ENCODE measurements around the gene PEX10.

DNA sequence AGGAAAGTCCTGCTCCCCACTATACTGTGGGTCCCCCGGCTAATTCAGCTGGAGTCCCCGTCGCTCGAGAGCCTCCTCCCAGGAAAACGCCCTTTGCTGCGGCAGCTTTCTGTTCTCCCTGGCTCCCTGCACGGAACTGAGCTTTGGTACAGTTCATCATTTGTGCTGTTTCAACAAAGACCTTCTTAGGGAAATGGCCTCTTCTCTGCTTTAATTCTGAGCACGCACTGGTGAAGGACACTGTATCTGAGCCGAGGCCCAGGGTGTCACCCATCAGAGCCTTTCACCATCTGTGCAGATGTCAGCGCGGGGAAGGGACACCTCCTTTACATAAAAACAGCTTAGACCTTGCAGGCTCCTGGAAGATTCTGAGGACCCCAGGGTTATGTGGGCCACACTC, 13.5 kb upstream of the PEX10 start:
- TF ChIP-seq, protein P1, sequence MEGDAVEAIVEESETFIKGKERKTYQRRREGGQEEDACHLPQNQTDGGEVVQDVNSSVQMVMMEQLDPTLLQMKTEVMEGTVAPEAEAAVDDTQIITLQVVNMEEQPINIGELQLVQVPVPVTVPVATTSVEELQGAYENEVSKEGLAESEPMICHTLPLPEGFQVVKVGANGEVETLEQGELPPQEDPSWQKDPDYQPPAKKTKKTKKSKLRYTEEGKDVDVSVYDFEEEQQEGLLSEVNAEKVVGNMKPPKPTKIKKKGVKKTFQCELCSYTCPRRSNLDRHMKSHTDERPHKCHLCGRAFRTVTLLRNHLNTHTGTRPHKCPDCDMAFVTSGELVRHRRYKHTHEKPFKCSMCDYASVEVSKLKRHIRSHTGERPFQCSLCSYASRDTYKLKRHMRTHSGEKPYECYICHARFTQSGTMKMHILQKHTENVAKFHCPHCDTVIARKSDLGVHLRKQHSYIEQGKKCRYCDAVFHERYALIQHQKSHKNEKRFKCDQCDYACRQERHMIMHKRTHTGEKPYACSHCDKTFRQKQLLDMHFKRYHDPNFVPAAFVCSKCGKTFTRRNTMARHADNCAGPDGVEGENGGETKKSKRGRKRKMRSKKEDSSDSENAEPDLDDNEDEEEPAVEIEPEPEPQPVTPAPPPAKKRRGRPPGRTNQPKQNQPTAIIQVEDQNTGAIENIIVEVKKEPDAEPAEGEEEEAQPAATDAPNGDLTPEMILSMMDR (IDR thresholded peaks at IDR 0.05) = no peak
- no peak for TF ChIP-seq POLR2A (IDR thresholded peaks at IDR 0.05)

All from esophagus squamous epithelium (tissue), 4 donors.